ENCODE measurements around the gene TMEM191B.
"Not testable (repeated sequence)": the region's sequence is repeated elsewhere in the genome, so short reads cannot be mapped to it uniquely, and the experiment has no call there.

GRCh38 chr22:18529416-18530145, 2.0 kb downstream of the TMEM191B start:
- TF ChIP-seq EZH2 (IDR thresholded peaks at IDR 0.05; ENCODE audit: low read length, unreplicated experiment); CTCF (conservative IDR thresholded peaks at IDR 0.05; ENCODE audit: low read depth, low read length): not testable (repeated sequence)

Data from PC-3 (cell line).